BE2C (cell line): Measurements from ENCODE around the gene RAB11FIP3.
"Not testable (repeated sequence)": the region's sequence is repeated elsewhere in the genome, so short reads cannot be mapped to it uniquely, and the experiment has no call there.

ENCODE experiments used
- DNase-seq: peaks from one replicate; pipeline ENCODE4 v3.0.0-alpha.2; 2020
- H3K27me3 ChIP-seq: fragments of 250-450 bp; sonication (Bioruptor Pico); 2 replicates; pipeline ENCODE4 v1.5.1; 2020; ENCODE audit warnings: mild to moderate bottlenecking
- H3K36me3 ChIP-seq: fragments of 250-450 bp; sonication (Bioruptor Pico); 2 replicates; pipeline ENCODE4 v1.5.1; 2020; ENCODE audit warnings: mild to moderate bottlenecking
- H3K4me1 ChIP-seq: fragments of 250-450 bp; sonication (Bioruptor Pico); 2 replicates; pipeline ENCODE4 v1.5.1; 2020
- H3K4me3 ChIP-seq: 2 replicates; pipeline ENCODE4 v1.5.1; 2011; ENCODE audit warnings: low read depth, low read length
- H3K9me3 ChIP-seq: fragments of 250-450 bp; sonication (Bioruptor Pico); 2 replicates; pipeline ENCODE4 v1.5.1; 2020
- CTCF ChIP-seq: IDR thresholded peaks from 2 replicates; pipeline ENCODE4 v1.5.1; 2012; ENCODE audit warnings: mild to moderate bottlenecking, low read depth, low read length

The RAB11FIP3 gene

GRCh38 chr16:503150-504071 lies 78.0 kb downstream of the RAB11FIP3 start:
- Histone ChIP-seq H3K36me3 (no peaks in the 10 kb centered on the region), H3K4me3 (no peak overlapping the region), H3K9me3 (no peaks in the 10 kb centered on the region), H3K4me1 (no peaks in the 10 kb centered on the region), H3K27me3 (no peaks in the 10 kb centered on the region)
- no peak for DNase-seq
- no peak for TF ChIP-seq CTCF

- no peaks in the 10 kb centered on the region for H3K4me1 ChIP-seq
- H3K9me3 ChIP-seq: no peaks in the 10 kb centered on the region
- DNase-seq: no peak
- H3K27me3 ChIP-seq: no peaks in the 10 kb centered on the region
- no peak for TF ChIP-seq CTCF
- H3K36me3 ChIP-seq: no peaks in the 10 kb centered on the region
- H3K4me3 ChIP-seq: no peak overlapping the region
Observed at GRCh38 chr16:505479-506245, 80.2 kb downstream of the RAB11FIP3 start.

GRCh38 chr16:506246-506546 lies 80.7 kb downstream of the RAB11FIP3 start:
- H3K4me1 ChIP-seq: no peaks in the 10 kb centered on the region

GRCh38 chr16:507527-507926 lies 82.1 kb downstream of the RAB11FIP3 start:
- not testable (repeated sequence) for H3K4me3 ChIP-seq, H3K9me3 ChIP-seq, H3K36me3 ChIP-seq, DNase-seq, H3K27me3 ChIP-seq, H3K4me1 ChIP-seq

More at GRCh38 chr16:506246-506546, 80.7 kb downstream of the RAB11FIP3 start:
- Histone ChIP-seq H3K27me3 (no peaks in the 10 kb centered on the region), H3K9me3 (no peaks in the 10 kb centered on the region), H3K4me3 (no peak overlapping the region), H3K36me3 (no peaks in the 10 kb centered on the region)
- TF ChIP-seq CTCF: no peak
- no peak for DNase-seq

- H3K27me3 ChIP-seq: no peaks in the 10 kb centered on the region
- no peak for TF ChIP-seq CTCF
- no peak for DNase-seq
- H3K4me1 ChIP-seq: no peaks in the 10 kb centered on the region
- H3K4me3 ChIP-seq: no peak overlapping the region
- no peaks in the 10 kb centered on the region for H3K9me3 ChIP-seq
- H3K36me3 ChIP-seq: no peaks in the 10 kb centered on the region
Observed at GRCh38 chr16:507996-508395, 82.5 kb downstream of the RAB11FIP3 start.

- Histone ChIP-seq H3K4me1 (no peaks in the 10 kb centered on the region), H3K27me3 (no peaks in the 10 kb centered on the region), H3K36me3 (no peaks in the 10 kb centered on the region), H3K9me3 (no peaks in the 10 kb centered on the region), H3K4me3 (no peak overlapping the region)
- no peak for DNase-seq
- no peak for TF ChIP-seq CTCF
Observed at GRCh38 chr16:508884-509736, 83.7 kb downstream of the RAB11FIP3 start.
